SK-N-SH treated with all-trans-retinoic acid at 6 μM for 48 hours (cell line): Measurements from ENCODE around the gene CHRNG.

ENCODE experiments used
- ATAC-seq: fragments of 200-7000 bp; cut with Tn5 transposase; 3 replicates; pipeline ENCODE4 v1.9.1; 2020; ENCODE audit warnings: mild to moderate bottlenecking, moderate library complexity
- ARNTL ChIP-seq: fragments of 450-650 bp; formaldehyde crosslinking; IDR thresholded peaks from 2 replicates; pipeline ENCODE4 v1.5.0; 2020; ENCODE audit warnings: low read depth, mild to moderate bottlenecking, moderate library complexity, borderline replicate concordance
- BACH2 ChIP-seq: fragments of 250-450 bp; sonication (Bioruptor Pico); IDR thresholded peaks from 2 replicates; pipeline ENCODE4 v1.9.0; 2021; ENCODE audit warnings: mild to moderate bottlenecking, borderline replicate concordance
- CREB5 ChIP-seq: fragments of 250-450 bp; sonication (Bioruptor Pico); IDR thresholded peaks from 2 replicates; pipeline ENCODE4 v1.5.1; 2020; ENCODE audit warnings: low read depth, mild to moderate bottlenecking, moderate library complexity
- CSDC2 ChIP-seq: fragments of 250-450 bp; sonication (Bioruptor Pico); IDR thresholded peaks from 2 replicates; pipeline ENCODE4 v1.5.0; 2020; ENCODE audit warnings: mild to moderate bottlenecking, moderate library complexity
- CSRNP3 ChIP-seq: fragments of 250-450 bp; sonication (Bioruptor Pico); IDR thresholded peaks from 2 replicates; pipeline ENCODE4 v1.5.1; 2021; ENCODE audit warnings: mild to moderate bottlenecking, moderate library complexity
- ESRRG ChIP-seq: fragments of 250-450 bp; sonication (Bioruptor Pico); IDR thresholded peaks from 2 replicates; pipeline ENCODE4 v1.6.1; 2021; ENCODE audit warnings: mild to moderate bottlenecking
- ISL1 ChIP-seq: fragments of 250-450 bp; sonication (Bioruptor Pico); IDR thresholded peaks from 2 replicates; pipeline ENCODE4 v2.1.2; 2022; ENCODE audit warnings: mild to moderate bottlenecking, moderate library complexity
- OSR1 ChIP-seq: fragments of 250-450 bp; sonication (Bioruptor Pico); IDR thresholded peaks from 2 replicates; pipeline ENCODE4 v1.8.0; 2022; ENCODE audit warnings: moderate library complexity, mild to moderate bottlenecking, inconsistent platforms
- PATZ1 ChIP-seq: fragments of 250-450 bp; sonication (Bioruptor Pico); IDR thresholded peaks from 2 replicates; pipeline ENCODE4 v1.8.0; 2020; ENCODE audit warnings: mild to moderate bottlenecking, moderate library complexity, borderline replicate concordance
- POU6F1 ChIP-seq: fragments of 250-450 bp; sonication (Bioruptor Pico); IDR thresholded peaks from 2 replicates; pipeline ENCODE4 v1.8.0; 2021; ENCODE audit warnings: low read depth, mild to moderate bottlenecking, moderate library complexity, borderline replicate concordance
- PPARA ChIP-seq: fragments of 250-450 bp; sonication (Bioruptor Pico); IDR thresholded peaks from 2 replicates; pipeline ENCODE4 v1.5.0; 2020; ENCODE audit warnings: mild to moderate bottlenecking, borderline replicate concordance
- RARB ChIP-seq: fragments of 250-450 bp; sonication (Bioruptor Pico); IDR thresholded peaks from 2 replicates; pipeline ENCODE4 v1.8.0; 2021; ENCODE audit warnings: mild to moderate bottlenecking, moderate library complexity
- SNAI2 ChIP-seq: fragments of 250-450 bp; sonication (Bioruptor Pico); IDR thresholded peaks from 2 replicates; pipeline ENCODE4 v1.5.0; 2020; ENCODE audit warnings: mild to moderate bottlenecking, moderate library complexity
- TCF4 ChIP-seq: fragments of 250-450 bp; sonication (Bioruptor Pico); IDR thresholded peaks from 2 replicates; pipeline ENCODE4 v1.8.0; 2021; ENCODE audit warnings: mild to moderate bottlenecking, moderate library complexity, borderline replicate concordance
- TOX ChIP-seq: fragments of 250-450 bp; sonication (Bioruptor Pico); IDR thresholded peaks from 2 replicates; pipeline ENCODE4 v1.8.0; 2021; ENCODE audit warnings: mild to moderate bottlenecking, moderate library complexity, borderline replicate concordance
- TSHZ2 ChIP-seq: fragments of 250-450 bp; sonication (Bioruptor Pico); IDR thresholded peaks from 2 replicates; pipeline ENCODE4 v1.5.0; 2020; ENCODE audit warnings: mild to moderate bottlenecking, moderate library complexity
- ZFP3 ChIP-seq: fragments of 250-450 bp; sonication (Bioruptor Pico); IDR thresholded peaks from 2 replicates; pipeline ENCODE4 v1.5.0; 2020; ENCODE audit warnings: mild to moderate bottlenecking, moderate library complexity
- ZFP30 ChIP-seq: fragments of 450-650 bp; formaldehyde crosslinking; IDR thresholded peaks from 2 replicates; pipeline ENCODE4 v1.5.0; 2022; ENCODE audit warnings: mild to moderate bottlenecking, moderate library complexity
- ZNF565 ChIP-seq: fragments of 450-650 bp; formaldehyde crosslinking; conservative IDR thresholded peaks from 2 replicates; pipeline ENCODE4 v1.5.0; 2020; ENCODE audit warnings: low read depth, mild to moderate bottlenecking, moderate library complexity
- ZNF70 ChIP-seq: fragments of 450-650 bp; formaldehyde crosslinking; IDR thresholded peaks from 2 replicates; pipeline ENCODE4 v1.5.0; 2020; ENCODE audit warnings: mild to moderate bottlenecking, moderate library complexity
- ZNF8 ChIP-seq: fragments of 450-650 bp; formaldehyde crosslinking; IDR thresholded peaks from 2 replicates; pipeline ENCODE4 v1.5.0; 2020; ENCODE audit warnings: mild to moderate bottlenecking, moderate library complexity

The CHRNG gene

GRCh38 chr2:232495292-232495691, 44.2 kb upstream of the CHRNG start:
- ATAC-seq = no peak
- no peak for TF ChIP-seq PATZ1 (CRISPR knock-in tag)
- no peak for TF ChIP-seq ZNF70 (CRISPR knock-in tag)
- TF ChIP-seq BACH2 (CRISPR knock-in tag) = no peak
- no peak for TF ChIP-seq RARB (CRISPR knock-in tag)

- TF ChIP-seq ISL1 (no peak), POU6F1 (CRISPR knock-in tag) (no peak), TSHZ2 (CRISPR knock-in tag) (no peak), ESRRG (CRISPR knock-in tag) (no peak), ZNF70 (CRISPR knock-in tag) (no peak)
- TF ChIP-seq, all 23 proteins: peak for 0
- no peak for ATAC-seq
Observed at GRCh38 chr2:232496501-232497270, 42.8 kb upstream of the CHRNG start.

GRCh38 chr2:232497348-232497747, 42.1 kb upstream of the CHRNG start:
- TF ChIP-seq SNAI2 (no peak), PPARA (CRISPR knock-in tag) (no peak), ZFP3 (CRISPR knock-in tag) (no peak), ARNTL (no peak), TOX (CRISPR knock-in tag) (no peak), BACH2 (CRISPR knock-in tag) (no peak), CSDC2 (no peak), ZFP30 (CRISPR knock-in tag) (no peak), ZNF70 (CRISPR knock-in tag) (no peak), RARB (CRISPR knock-in tag) (no peak), OSR1 (CRISPR knock-in tag) (no peak), CREB5 (no peak), CSRNP3 (CRISPR knock-in tag) (no peak), ESRRG (CRISPR knock-in tag) (no peak), ZNF8 (no peak), ZNF565 (CRISPR knock-in tag) (no peak)
- ATAC-seq = no peak

- ATAC-seq = no peak
- TF ChIP-seq ESRRG (CRISPR knock-in tag) = no peak
- no peak for TF ChIP-seq ZFP3 (CRISPR knock-in tag)
- TF ChIP-seq TCF4 = no peak
- TF ChIP-seq ISL1 = no peak
- TF ChIP-seq ZNF70 (CRISPR knock-in tag) = no peak
- no peak for TF ChIP-seq ZNF565 (CRISPR knock-in tag)
- no peak for TF ChIP-seq SNAI2
- TF ChIP-seq CSRNP3 (CRISPR knock-in tag) = no peak
- TF ChIP-seq ZNF8 = no peak
- no peak for TF ChIP-seq TSHZ2 (CRISPR knock-in tag)
Observed at GRCh38 chr2:232498452-232498851, 41.0 kb upstream of the CHRNG start.
